PC-9 (cell line): ENCODE data around the gene TMEM171. TPM values are rescaled to one million over a fixed set of nuclear protein-coding genes. Genes with fewer than 3 reads are reported as not detected.

Experiments used
- BruUV-seq: library from RNA; stranded (reverse); fragments of 400-500 nt; replicated peaks from 2 replicates; lab custom pipeline; 2021; lab: Mats Ljungman, UMichigan
- CTCF ChIA-PET: fragments of 300-600 bp; sonication (Branson Sonifier 250); formaldehyde crosslinking; loops from one replicate; lab custom pipeline; 2022; ENCODE audit warnings: antibody characterized with exemption; lab: Charles Lee
- POLR2A ChIA-PET: fragments of 300-600 bp; sonication (Branson Sonifier 250); formaldehyde crosslinking; loops from one replicate; lab custom pipeline; 2022; ENCODE audit warnings: antibody characterized with exemption; ENCODE audit not compliant: unreplicated experiment; lab: Charles Lee
- DNase-seq, 2 experiments: peaks; one replicate each; pipeline versions ENCODE4 v3.0.0 to v3.0.0-alpha.2; 2015 to 2022; ENCODE audit warnings: mixed read lengths in 1 of 2
- H2AFZ ChIP-seq: fragments of 200-600 bp; sonication (generic); 2 replicates; pipeline ENCODE4 v1.8.1; 2017; ENCODE audit warnings: antibody characterized with exemption
- H3F3A ChIP-seq: fragments of 200-600 bp; sonication (generic); 2 replicates; pipeline ENCODE4 v1.8.1; 2017; ENCODE audit warnings: antibody characterized with exemption, mild to moderate bottlenecking, low read depth; ENCODE audit not compliant: insufficient read depth
- H3K27ac ChIP-seq: fragments of 200-600 bp; sonication (generic); 2 replicates; pipeline ENCODE4 v1.6.1; 2016; ENCODE audit warnings: mixed run types
- H3K27me3 ChIP-seq: fragments of 200-600 bp; sonication (generic); 2 replicates; pipeline ENCODE4 v1.6.1; 2016; ENCODE audit warnings: low read depth, mixed run types; ENCODE audit not compliant: insufficient read depth
- H3K36me3 ChIP-seq: fragments of 200-600 bp; sonication (generic); 2 replicates; pipeline ENCODE4 v1.6.1; 2016; ENCODE audit warnings: low read depth, mixed run types
- H3K4me1 ChIP-seq: fragments of 200-600 bp; sonication (generic); replicated peaks from 2 replicates; pipeline ENCODE4 v1.6.1; 2016; ENCODE audit warnings: mixed run types; ENCODE audit not compliant: insufficient read depth
- H3K4me2 ChIP-seq: fragments of 200-600 bp; sonication (generic); 2 replicates; pipeline ENCODE4 v1.6.1; 2017; ENCODE audit warnings: mixed run types
- H3K4me3 ChIP-seq: fragments of 200-600 bp; sonication (generic); 2 replicates; pipeline ENCODE4 v1.6.1; 2016; ENCODE audit warnings: mixed run types
- H3K79me2 ChIP-seq: fragments of 200-600 bp; sonication (generic); 2 replicates; pipeline ENCODE4 v1.6.1; 2017; ENCODE audit warnings: low read depth, mixed run types
- H3K9me2 ChIP-seq: fragments of 200-600 bp; sonication (generic); 2 replicates; pipeline ENCODE4 v1.8.1; 2017; ENCODE audit warnings: mild to moderate bottlenecking; ENCODE audit not compliant: insufficient read depth
- H3K9me3 ChIP-seq: fragments of 200-600 bp; sonication (generic); 2 replicates; pipeline ENCODE4 v1.8.1; 2016; ENCODE audit warnings: low read depth; ENCODE audit not compliant: insufficient read depth
- H4K20me1 ChIP-seq: fragments of 200-600 bp; sonication (generic); 2 replicates; pipeline ENCODE4 v1.8.1; 2017; ENCODE audit not compliant: insufficient read depth
- EZH2 ChIP-seq: fragments of 200-600 bp; sonication (generic); IDR thresholded peaks from 2 replicates; pipeline ENCODE4 v1.8.0; 2017; ENCODE audit warnings: antibody characterized with exemption, low read depth
- intact Hi-C: fragments of 100-400 bp; cut with micrococcal nuclease; formaldehyde crosslinking; loops from one replicate; pipeline ENCODE4 v1.10.0; 2022; ENCODE audit not compliant: unreplicated experiment
- total RNA-seq: library from RNA; stranded (reverse); gene quantifications from 2 replicates; pipeline ENCODE4 v1.2.3, GENCODE V29; 2021
- TF ChIP-seq, protein P1 (sequence below): fragments of 200-600 bp; sonication (generic); conservative IDR thresholded peaks from 2 replicates; pipeline ENCODE4 v1.6.1; 2017; ENCODE audit warnings: mixed run types, antibody characterized with exemption, mild to moderate bottlenecking, moderate library complexity

The TMEM171 gene
- total RNA-seq, 1 experiment from 2014 or later = 7.8 TPM

DNA sequence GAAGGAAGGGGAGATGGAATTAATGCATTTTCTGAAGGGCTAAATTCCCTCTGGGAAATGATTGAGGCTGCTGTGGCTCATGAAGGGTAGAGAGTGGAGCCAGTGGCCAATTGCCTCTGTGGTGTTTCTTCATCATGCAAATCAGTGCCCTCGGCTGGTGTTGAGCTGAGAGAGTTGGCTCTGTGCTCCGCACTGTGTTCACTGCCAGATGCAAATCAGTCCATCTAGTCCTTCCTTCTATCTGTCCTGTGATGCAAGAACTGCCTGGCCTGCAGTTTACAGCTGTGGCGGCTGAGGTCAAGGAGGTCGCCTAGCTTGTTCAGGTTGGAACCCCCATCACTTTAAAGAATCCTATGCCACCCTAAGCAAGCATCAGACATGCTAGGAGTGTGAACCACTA lies 6.0 kb downstream of the TMEM171 start:
- Histone ChIP-seq H3K4me3 (no peak overlapping the region), H3K79me2 (peaks cover 19% of the 10 kb centered on the region), H2AFZ (no peak overlapping the region), H3K9me3 (no peaks in the 10 kb centered on the region), H3K9me2 (no peaks in the 10 kb centered on the region), H3F3A (peaks cover 15% of the 10 kb centered on the region), H3K36me3 (0 out of 2 replicates have a peak, but pooled peaks cover 8% of the 10 kb centered on the region), H3K27me3 (no peaks in the 10 kb centered on the region), H3K4me1 (peaks cover 22% of the 10 kb centered on the region), H3K4me2 (no peak overlapping the region), H3K27ac (no peak overlapping the region), H4K20me1 (no peaks in the 10 kb centered on the region)
- ChIA-PET POLR2A (no interaction called here), CTCF (interaction anchor here (0.6 kb wide), 1 partner anchor 312 kb away, joined by 3 read pairs; no protein-coding TSS in a partner anchor)
- no TSS peak for BruUV-seq
- DNase-seq = no peak
- intact Hi-C loops = no loop called here
- TF ChIP-seq, protein P1, sequence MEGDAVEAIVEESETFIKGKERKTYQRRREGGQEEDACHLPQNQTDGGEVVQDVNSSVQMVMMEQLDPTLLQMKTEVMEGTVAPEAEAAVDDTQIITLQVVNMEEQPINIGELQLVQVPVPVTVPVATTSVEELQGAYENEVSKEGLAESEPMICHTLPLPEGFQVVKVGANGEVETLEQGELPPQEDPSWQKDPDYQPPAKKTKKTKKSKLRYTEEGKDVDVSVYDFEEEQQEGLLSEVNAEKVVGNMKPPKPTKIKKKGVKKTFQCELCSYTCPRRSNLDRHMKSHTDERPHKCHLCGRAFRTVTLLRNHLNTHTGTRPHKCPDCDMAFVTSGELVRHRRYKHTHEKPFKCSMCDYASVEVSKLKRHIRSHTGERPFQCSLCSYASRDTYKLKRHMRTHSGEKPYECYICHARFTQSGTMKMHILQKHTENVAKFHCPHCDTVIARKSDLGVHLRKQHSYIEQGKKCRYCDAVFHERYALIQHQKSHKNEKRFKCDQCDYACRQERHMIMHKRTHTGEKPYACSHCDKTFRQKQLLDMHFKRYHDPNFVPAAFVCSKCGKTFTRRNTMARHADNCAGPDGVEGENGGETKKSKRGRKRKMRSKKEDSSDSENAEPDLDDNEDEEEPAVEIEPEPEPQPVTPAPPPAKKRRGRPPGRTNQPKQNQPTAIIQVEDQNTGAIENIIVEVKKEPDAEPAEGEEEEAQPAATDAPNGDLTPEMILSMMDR = no peak
- no peak for TF ChIP-seq EZH2

DNA sequence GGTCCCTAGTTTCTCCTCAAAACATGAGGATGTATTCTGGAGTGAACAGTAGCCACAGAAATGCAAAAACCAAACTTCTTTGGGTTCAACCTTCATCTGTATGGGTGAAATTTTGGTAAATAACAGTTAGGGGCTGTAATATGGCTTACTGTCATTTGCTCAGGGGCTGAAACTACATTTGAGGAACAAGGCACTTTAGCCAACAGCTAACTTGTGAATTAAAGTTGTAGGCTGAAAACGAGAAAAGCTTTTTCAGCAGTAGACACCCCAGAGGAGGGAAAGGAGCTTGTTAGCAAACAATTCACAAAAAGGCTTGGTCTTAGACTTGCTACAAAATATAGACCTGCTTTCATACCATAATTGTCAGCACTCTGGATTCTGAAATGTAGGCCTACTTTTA lies 6.6 kb downstream of the TMEM171 start:
- no peaks in the 10 kb centered on the region for H4K20me1 ChIP-seq
- H3K27ac ChIP-seq = no peak overlapping the region
- DNase-seq = no peak
- no peak overlapping the region for H3K4me2 ChIP-seq
- H2AFZ ChIP-seq = no peak overlapping the region
- ChIA-PET CTCF (interaction anchor here (0.6 kb wide), 1 partner anchor 312 kb away, joined by 3 read pairs; no protein-coding TSS in a partner anchor), POLR2A (no interaction called here)
- peaks cover 9% of the 10 kb centered on the region for H3F3A ChIP-seq
- intact Hi-C loops = no loop called here
- H3K9me3 ChIP-seq = no peaks in the 10 kb centered on the region
- H3K36me3 ChIP-seq = 0 out of 2 replicates have a peak, but pooled peaks cover 8% of the 10 kb centered on the region
- H3K27me3 ChIP-seq = no peaks in the 10 kb centered on the region
- no peak overlapping the region for H3K4me3 ChIP-seq
- H3K9me2 ChIP-seq = no peaks in the 10 kb centered on the region
- peaks cover 14% of the 10 kb centered on the region for H3K79me2 ChIP-seq
- TF ChIP-seq, protein P1 = no peak
- TF ChIP-seq EZH2 = no peak
- H3K4me1 ChIP-seq = peaks cover 17% of the 10 kb centered on the region
- no TSS peak for BruUV-seq

DNA sequence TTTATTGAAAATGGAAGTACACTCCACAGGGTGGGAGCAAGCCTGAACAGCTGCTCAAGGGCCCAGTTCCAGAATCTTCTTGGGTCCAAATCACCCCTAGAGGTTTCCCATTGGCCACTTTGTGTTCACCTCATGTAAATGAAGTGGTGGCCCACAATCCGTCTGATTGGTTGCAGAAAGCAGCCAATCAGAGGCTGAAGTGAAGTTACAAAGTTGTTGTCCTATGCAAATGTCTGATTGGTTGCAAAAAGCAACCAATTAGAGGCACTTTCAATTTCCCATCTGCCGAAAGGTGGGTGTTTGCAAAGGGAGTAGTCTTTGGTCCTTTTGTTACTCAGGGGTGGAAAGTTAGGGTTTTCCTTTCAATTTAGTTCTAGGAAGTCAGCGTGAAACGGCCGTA lies 8.8 kb downstream of the TMEM171 start:
- Histone ChIP-seq H3K9me2 (no peaks in the 10 kb centered on the region), H3K9me3 (no peaks in the 10 kb centered on the region), H3K27me3 (no peaks in the 10 kb centered on the region), H2AFZ (no peak overlapping the region), H3K4me3 (no peak overlapping the region), H3F3A (no peaks in the 10 kb centered on the region), H3K4me1 (no peaks in the 10 kb centered on the region), H3K27ac (no peak overlapping the region), H4K20me1 (no peaks in the 10 kb centered on the region), H3K79me2 (no peaks in the 10 kb centered on the region), H3K4me2 (no peak overlapping the region), H3K36me3 (0 out of 2 replicates have a peak, but pooled peaks cover 3% of the 10 kb centered on the region)
- no peak for TF ChIP-seq EZH2
- TF ChIP-seq, protein P1 = no peak
- no peak for DNase-seq
- ChIA-PET CTCF (no interaction called here), POLR2A (no interaction called here)
- no TSS peak for BruUV-seq
- intact Hi-C loops = no loop called here
